Muscle layer of duodenum (tissue), 2 donors: ENCODE data around the gene MVB12B.

Source experiments
- H3K27ac ChIP-seq: one replicate; pipeline ENCODE4 v1.7.0; 2013; ENCODE audit warnings: mild to moderate bottlenecking, low read length
- H3K27me3 ChIP-seq: one replicate; pipeline ENCODE4 v1.7.0; 2013; ENCODE audit warnings: low read depth, mild to moderate bottlenecking, control low read depth, low read length
- H3K36me3 ChIP-seq, 2 donors: one replicate each; pipeline ENCODE4 v1.7.0; 2013; ENCODE audit warnings: low read length in 2 of 2, control low read depth in 1 of 2, mild to moderate bottlenecking in 1 of 2; ENCODE audit not compliant: insufficient read depth in 2 of 2, control insufficient read depth in 1 of 2
- H3K4me1 ChIP-seq, 2 donors: one replicate each; pipeline ENCODE4 v1.7.0; 2013; ENCODE audit warnings: low read length in 2 of 2, mild to moderate bottlenecking in 2 of 2, control low read depth in 1 of 2, moderate library complexity in 1 of 2; ENCODE audit not compliant: insufficient read depth in 2 of 2, control insufficient read depth in 1 of 2
- H3K4me3 ChIP-seq, 2 donors: one replicate each; pipeline ENCODE4 v1.7.0; 2013; ENCODE audit warnings: low read length in 2 of 2, low read depth in 1 of 2, mild to moderate bottlenecking in 1 of 2
- H3K9me3 ChIP-seq, 2 donors: one replicate each; pipeline ENCODE4 v1.7.0; 2013; ENCODE audit warnings: low read length in 2 of 2, control low read depth in 1 of 2, mild to moderate bottlenecking in 1 of 2; ENCODE audit not compliant: control insufficient read depth in 1 of 2
- donor health status: healthy.

Gene MVB12B

DNA sequence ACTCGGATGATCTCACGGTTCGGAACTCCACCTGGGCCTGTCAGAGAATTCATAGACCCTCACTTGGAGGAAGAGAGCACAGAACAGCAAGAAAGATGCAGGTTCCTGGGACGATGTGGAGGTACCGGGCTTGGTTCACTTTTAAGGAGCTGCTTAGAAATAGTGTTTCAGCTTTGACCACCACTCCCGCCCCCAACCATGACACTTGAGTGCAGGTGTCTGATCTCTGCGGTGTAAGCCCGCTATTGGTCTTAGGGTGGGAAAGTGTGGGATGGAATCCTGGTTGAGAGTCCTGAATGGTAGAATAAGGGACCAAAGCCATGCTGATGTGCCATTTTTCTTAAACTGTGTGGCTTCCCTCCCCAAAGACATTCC is 189.9 kb downstream of the MVB12B start:
- H3K4me1 ChIP-seq: peaks cover 0 to 24% of the 10 kb centered on the region in 2 donors
- H3K36me3 ChIP-seq: no peaks in the 10 kb centered on the region
- no peaks in the 10 kb centered on the region for H3K9me3 ChIP-seq
- peaks cover 23% of the 10 kb centered on the region for H3K27me3 ChIP-seq
- peak overlapping the region; percentile 46 to 62 for H3K4me3 ChIP-seq
- H3K27ac ChIP-seq: no peak overlapping the region

- Histone ChIP-seq H3K4me1 (peaks cover 0 to 24% of the 10 kb centered on the region in 2 donors), H3K27me3 (peaks cover 23% of the 10 kb centered on the region), H3K36me3 (no peaks in the 10 kb centered on the region), H3K27ac (peak overlapping the region; percentile 37), H3K4me3 (peak overlapping the region; percentile 46 to 62), H3K9me3 (no peaks in the 10 kb centered on the region)
Observed at GRCh38 chr9:126516936-126517832, 190.6 kb downstream of the MVB12B start.

- Histone ChIP-seq H3K36me3 (no peaks in the 10 kb centered on the region), H3K4me3 (peak overlapping the region in 1 of 2 donors; percentile 62), H3K4me1 (peaks cover 0 to 24% of the 10 kb centered on the region in 2 donors), H3K27ac (peak overlapping the region; percentile 37), H3K9me3 (no peaks in the 10 kb centered on the region), H3K27me3 (peaks cover 23% of the 10 kb centered on the region)
Observed at GRCh38 chr9:126517833-126518356, 191.3 kb downstream of the MVB12B start.

DNA sequence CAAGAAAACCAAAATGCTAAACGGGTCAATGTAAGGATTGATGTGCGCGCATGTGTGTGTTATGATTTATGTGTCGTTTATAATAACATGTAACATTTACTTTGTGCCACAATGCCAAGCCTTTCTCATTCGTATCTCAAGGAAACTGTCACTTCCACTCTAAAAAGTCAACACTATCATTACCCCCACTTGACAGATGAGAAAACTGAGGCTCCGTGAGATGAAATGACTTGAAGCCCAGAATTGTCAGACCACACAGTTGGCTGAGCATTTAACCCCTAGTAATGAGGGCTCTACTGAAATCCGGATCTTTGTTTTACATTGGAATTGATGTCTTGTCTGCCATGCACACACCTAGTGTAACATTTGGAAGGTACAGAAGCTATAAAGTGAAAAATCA is 192.1 kb downstream of the MVB12B start:
- no peaks in the 10 kb centered on the region for H3K9me3 ChIP-seq
- no peak overlapping the region for H3K4me3 ChIP-seq
- H3K27ac ChIP-seq: no peak overlapping the region
- H3K36me3 ChIP-seq: no peaks in the 10 kb centered on the region
- H3K27me3 ChIP-seq: peaks cover 23% of the 10 kb centered on the region
- peaks cover 0 to 22% of the 10 kb centered on the region in 2 donors for H3K4me1 ChIP-seq

DNA sequence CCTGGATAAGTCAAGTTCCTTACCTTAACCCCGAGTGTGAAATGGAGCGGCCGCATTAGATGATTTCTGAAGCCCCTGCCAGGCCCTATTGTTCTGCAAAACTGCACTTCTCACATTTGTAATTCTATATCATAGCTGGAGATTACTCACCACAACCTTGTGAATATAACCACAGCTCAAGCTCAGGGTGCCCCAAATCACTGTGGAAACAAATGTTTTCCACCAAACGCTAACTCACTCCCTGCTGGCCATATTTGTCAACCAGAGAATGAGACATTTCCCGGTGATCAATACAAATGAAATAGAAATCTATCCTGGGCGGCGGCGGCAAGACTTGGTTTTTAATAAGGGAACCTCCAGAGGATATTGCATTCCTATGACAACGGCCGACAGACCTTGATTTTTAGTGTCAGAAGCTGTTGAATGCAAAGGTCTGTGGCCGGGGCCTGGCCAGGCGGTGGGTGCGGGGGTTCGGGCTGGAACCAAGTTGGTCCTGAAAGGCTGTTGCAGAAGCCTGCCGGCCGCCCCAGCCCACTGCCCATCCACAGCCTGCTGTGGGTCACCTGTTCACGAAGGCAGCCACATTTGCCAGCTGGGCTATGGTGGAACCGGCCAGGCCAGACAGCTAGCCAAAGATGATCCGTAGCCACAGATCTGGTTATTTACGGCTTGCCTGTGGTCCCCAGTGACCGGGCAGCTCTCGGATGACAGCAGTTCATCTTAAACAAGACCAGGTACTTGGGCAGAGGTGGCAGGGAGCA is 193.2 kb downstream of the MVB12B start:
- Histone ChIP-seq H3K27me3 (peaks cover 19% of the 10 kb centered on the region), H3K4me1 (peaks cover 0 to 14% of the 10 kb centered on the region in 2 donors), H3K9me3 (no peaks in the 10 kb centered on the region), H3K36me3 (no peaks in the 10 kb centered on the region), H3K27ac (no peak overlapping the region), H3K4me3 (no peak overlapping the region)

DNA sequence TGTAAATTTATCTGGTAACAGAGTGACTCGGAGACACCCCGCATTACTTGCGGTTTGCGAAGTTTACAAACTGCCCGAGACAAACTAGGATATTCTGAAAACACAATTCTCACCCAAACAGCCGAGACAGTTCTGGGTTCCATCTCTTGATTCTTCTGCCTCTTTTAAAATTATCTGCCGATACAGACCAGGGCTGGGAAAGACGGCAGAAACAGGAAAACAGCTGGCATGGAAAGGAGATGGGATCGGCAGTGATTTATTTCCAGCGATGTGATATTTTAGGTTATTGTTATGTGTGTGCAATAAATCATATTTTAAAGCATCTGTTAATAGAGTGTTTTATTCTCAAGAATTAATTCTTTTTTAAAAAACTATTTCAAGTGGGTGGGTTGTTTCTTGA is 193.8 kb downstream of the MVB12B start:
- Histone ChIP-seq H3K4me3 (no peak overlapping the region), H3K36me3 (no peaks in the 10 kb centered on the region), H3K27me3 (peaks cover 18% of the 10 kb centered on the region), H3K27ac (no peak overlapping the region), H3K9me3 (no peaks in the 10 kb centered on the region), H3K4me1 (peaks cover 0 to 14% of the 10 kb centered on the region in 2 donors)

DNA sequence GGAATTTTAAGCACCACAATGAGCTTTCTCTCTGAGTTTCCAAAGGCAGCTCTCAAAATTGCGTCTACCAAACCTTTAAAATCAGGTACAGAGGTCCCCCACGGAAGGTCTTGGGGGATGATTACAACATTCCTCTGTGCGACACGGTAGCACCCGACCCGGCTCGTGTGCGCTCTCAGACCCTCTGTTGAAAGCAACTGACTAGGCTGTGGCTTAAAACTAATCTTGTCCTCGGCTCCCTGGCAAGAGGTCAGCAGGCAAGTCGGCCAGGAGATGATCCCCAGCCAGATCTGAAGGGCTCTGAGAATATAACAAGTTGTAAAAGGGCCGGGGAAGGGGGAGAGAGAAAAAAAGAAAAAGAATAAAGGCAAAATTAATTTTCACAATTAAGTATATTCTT is 194.5 kb downstream of the MVB12B start:
- H3K27me3 ChIP-seq: peaks cover 12% of the 10 kb centered on the region
- no peaks in the 10 kb centered on the region for H3K9me3 ChIP-seq
- no peaks in the 10 kb centered on the region for H3K36me3 ChIP-seq
- H3K27ac ChIP-seq: no peak overlapping the region
- no peak overlapping the region for H3K4me3 ChIP-seq
- peaks cover 0 to 14% of the 10 kb centered on the region in 2 donors for H3K4me1 ChIP-seq

GRCh38 chr9:126521551-126521950 is 194.9 kb downstream of the MVB12B start:
- Histone ChIP-seq H3K4me3 (no peak overlapping the region), H3K36me3 (no peaks in the 10 kb centered on the region), H3K27me3 (peaks cover 11% of the 10 kb centered on the region), H3K27ac (no peak overlapping the region), H3K4me1 (peaks cover 0 to 11% of the 10 kb centered on the region in 2 donors), H3K9me3 (no peaks in the 10 kb centered on the region)

DNA sequence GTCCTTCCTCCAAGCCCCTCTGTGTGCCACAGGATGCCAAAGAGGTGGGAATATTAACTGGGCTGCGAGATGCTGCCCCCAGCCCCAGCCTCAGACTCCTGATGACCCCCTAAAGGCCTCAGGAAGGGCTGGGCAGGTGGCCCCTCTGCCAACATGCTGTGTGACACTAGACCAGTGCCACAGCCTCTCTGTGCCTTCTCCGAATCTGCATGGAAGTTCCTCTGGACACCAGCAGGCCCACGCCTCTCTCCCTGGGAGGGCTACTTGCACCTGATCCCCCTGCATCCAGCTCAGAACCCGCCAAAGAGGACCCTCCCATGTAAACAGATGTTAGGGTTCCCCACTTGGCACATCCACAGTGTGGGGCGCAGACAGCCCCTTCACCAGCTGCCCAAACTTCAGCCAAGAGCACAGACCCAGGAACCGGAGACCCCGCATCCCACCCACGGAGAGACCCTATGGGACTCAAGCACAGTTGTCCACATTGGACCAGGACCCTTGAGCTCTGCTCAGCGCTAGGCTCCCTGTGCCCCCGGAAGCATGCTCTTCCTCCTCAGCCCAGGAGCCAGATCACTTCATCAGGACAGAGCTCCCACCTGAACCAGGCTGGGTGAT is 195.5 kb downstream of the MVB12B start:
- H3K36me3 ChIP-seq: no peaks in the 10 kb centered on the region
- H3K27me3 ChIP-seq: peaks cover 7% of the 10 kb centered on the region
- peaks cover 0 to 5% of the 10 kb centered on the region in 2 donors for H3K4me1 ChIP-seq
- no peak overlapping the region for H3K4me3 ChIP-seq
- H3K27ac ChIP-seq: no peak overlapping the region
- H3K9me3 ChIP-seq: no peaks in the 10 kb centered on the region

DNA sequence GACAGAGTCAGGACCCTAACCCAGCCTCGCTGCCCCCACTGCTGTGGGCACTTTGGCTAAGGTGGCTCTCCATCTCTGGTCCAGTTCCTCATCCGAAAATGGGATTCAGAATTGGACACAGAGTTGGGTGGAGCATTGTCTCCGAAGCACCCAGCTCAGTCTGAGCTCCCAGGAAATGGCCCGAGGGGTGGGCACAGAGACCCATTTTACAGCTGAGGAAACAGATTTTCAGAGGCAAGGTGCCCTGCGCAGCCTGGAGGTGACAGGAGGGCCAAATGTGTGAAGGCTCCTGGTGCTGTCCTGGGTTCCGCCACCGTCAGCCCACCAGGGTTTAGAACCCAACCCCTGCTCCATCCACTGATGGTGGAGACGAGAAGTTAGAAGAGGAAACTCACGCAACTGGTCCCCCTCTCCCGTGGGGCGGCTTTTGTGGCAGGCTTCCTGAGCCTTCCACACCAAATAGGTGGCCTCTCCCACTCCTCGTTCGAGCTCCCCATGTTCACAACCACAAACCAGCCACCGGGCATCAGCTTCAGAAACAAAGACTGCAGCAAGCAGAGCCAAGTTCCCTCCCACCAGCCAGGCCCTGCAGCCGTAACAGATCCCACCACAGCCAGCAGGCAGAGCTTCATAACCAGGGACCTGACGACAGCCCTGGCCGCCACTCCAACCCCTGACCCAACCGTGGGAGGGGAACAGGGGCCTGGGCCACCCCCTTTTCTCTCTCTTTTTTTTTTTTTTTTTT is 196.2 kb downstream of the MVB12B start:
- no peak overlapping the region for H3K27ac ChIP-seq
- no peak overlapping the region for H3K4me3 ChIP-seq
- H3K9me3 ChIP-seq: no peaks in the 10 kb centered on the region
- H3K4me1 ChIP-seq: no peaks in the 10 kb centered on the region
- no peaks in the 10 kb centered on the region for H3K36me3 ChIP-seq
- H3K27me3 ChIP-seq: peaks cover 7% of the 10 kb centered on the region
